Astrocyte (in vitro differentiated cells and primary cell): ENCODE results near the gene USO1. TPM values are rescaled to one million over a fixed set of nuclear protein-coding genes. Genes with fewer than 3 reads are reported as not detected.

Experiments
- DNase-seq: peaks from one replicate; pipeline ENCODE4 v3.0.0-alpha.2; 2010; ENCODE audit warnings: low read depth
- FAIRE-seq: peaks from 2 replicates; lab custom pipeline; 2011; peaks lifted over from hg19 to GRCh38; lab: Jason Lieb, UNC
- H2AFZ ChIP-seq: 2 replicates; pipeline ENCODE4 v1.6.0; 2012; ENCODE audit warnings: low read depth, low read length, inconsistent platforms
- H3K27ac ChIP-seq: 2 replicates; pipeline ENCODE4 v1.5.1; 2011; ENCODE audit warnings: low read depth, low read length, inconsistent platforms
- H3K27me3 ChIP-seq: 2 replicates; pipeline ENCODE4 v1.6.0; 2011; ENCODE audit warnings: low read length, inconsistent platforms; ENCODE audit not compliant: insufficient read depth
- H3K36me3 ChIP-seq: 2 replicates; pipeline ENCODE4 v1.5.1; 2011; ENCODE audit warnings: low read length, inconsistent platforms; ENCODE audit not compliant: insufficient read depth
- H3K4me1 ChIP-seq: 2 replicates; pipeline ENCODE4 v1.5.1; 2011; ENCODE audit warnings: low read length, inconsistent platforms; ENCODE audit not compliant: insufficient read depth
- H3K4me2 ChIP-seq: 2 replicates; pipeline ENCODE4 v1.6.0; 2012; ENCODE audit warnings: low read length, inconsistent platforms
- H3K4me3 ChIP-seq: 2 replicates; pipeline ENCODE4 v1.5.1; 2011; ENCODE audit warnings: low read depth, mild to moderate bottlenecking, low read length, inconsistent platforms; ENCODE audit not compliant: insufficient read depth
- H3K79me2 ChIP-seq: 2 replicates; pipeline ENCODE4 v1.6.0; 2012; ENCODE audit warnings: mild to moderate bottlenecking, low read length, inconsistent platforms; ENCODE audit not compliant: insufficient read depth
- H3K9ac ChIP-seq: 2 replicates; pipeline ENCODE4 v1.6.0; 2012; ENCODE audit warnings: mild to moderate bottlenecking, low read length, inconsistent platforms
- H3K9me3 ChIP-seq: 2 replicates; pipeline ENCODE4 v1.5.1; 2012; ENCODE audit warnings: low read depth, mild to moderate bottlenecking, low read length, inconsistent platforms; ENCODE audit not compliant: insufficient read depth
- H4K20me1 ChIP-seq: 2 replicates; pipeline ENCODE4 v1.6.0; 2012; ENCODE audit warnings: low read length, inconsistent platforms; ENCODE audit not compliant: insufficient read depth
- H3K27ac Mint-ChIP-seq: one replicate; pipeline ENCODE4 v1.8.0; 2021; ENCODE audit warnings: mild to moderate bottlenecking, mixed read lengths; ENCODE audit not compliant: unreplicated experiment
- H3K27me3 Mint-ChIP-seq: one replicate; pipeline ENCODE4 v1.8.0; 2021; ENCODE audit warnings: low read depth, mixed read lengths; ENCODE audit not compliant: unreplicated experiment
- H3K36me3 Mint-ChIP-seq: one replicate; pipeline ENCODE4 v1.8.0; 2021; ENCODE audit warnings: low read depth, mixed read lengths; ENCODE audit not compliant: unreplicated experiment
- H3K4me1 Mint-ChIP-seq: one replicate; pipeline ENCODE4 v1.8.0; 2021; ENCODE audit warnings: low read depth, mixed read lengths; ENCODE audit not compliant: unreplicated experiment
- H3K4me3 Mint-ChIP-seq: one replicate; pipeline ENCODE4 v1.8.0; 2021; ENCODE audit warnings: mild to moderate bottlenecking, moderate library complexity, mixed read lengths; ENCODE audit not compliant: unreplicated experiment
- H3K9me3 Mint-ChIP-seq: one replicate; pipeline ENCODE4 v1.8.0; 2021; ENCODE audit warnings: mild to moderate bottlenecking, mixed read lengths; ENCODE audit not compliant: unreplicated experiment
- EZH2 ChIP-seq: IDR thresholded peaks from 2 replicates; pipeline ENCODE4 v1.6.1; 2012; ENCODE audit warnings: mild to moderate bottlenecking, low read length, inconsistent platforms; ENCODE audit not compliant: insufficient read depth
- total RNA-seq: library from RNA; stranded (reverse); gene quantifications from 2 replicates; pipeline ENCODE4 v1.2.1, GENCODE V29; 2021
- TF ChIP-seq, protein P1 (sequence below): IDR thresholded peaks from 2 replicates; pipeline ENCODE4 v1.5.1; 2011; ENCODE audit warnings: low read depth, mild to moderate bottlenecking, inconsistent platforms, low read length, moderate library complexity; ENCODE audit not compliant: insufficient read depth

The USO1 gene
- total RNA-seq, 1 donor from 2014 or later: 104 TPM

- Histone ChIP-seq H3K4me2 (no peak overlapping the region), H3K9me3 (no peaks in the 10 kb centered on the region), H3K9ac (no peak overlapping the region), H3K79me2 (peaks cover 4% of the 10 kb centered on the region), H3K27ac (no peak overlapping the region), H3K36me3 (no peaks in the 10 kb centered on the region), H3K4me1 (no peaks in the 10 kb centered on the region), H2AFZ (no peak overlapping the region), H3K27me3 (no peaks in the 10 kb centered on the region), H4K20me1 (peaks cover 12% of the 10 kb centered on the region), H3K4me3 (no peak overlapping the region)
- Mint-ChIP-seq H3K9me3 (no peaks in the 10 kb centered on the region), H3K27me3 (no peaks in the 10 kb centered on the region), H3K27ac (no peak overlapping the region), H3K36me3 (peaks cover 21% of the 10 kb centered on the region), H3K4me1 (peaks cover 3% of the 10 kb centered on the region), H3K4me3 (no peak overlapping the region)
- no peak for FAIRE-seq
- no peak for DNase-seq
- TF ChIP-seq, protein P1, sequence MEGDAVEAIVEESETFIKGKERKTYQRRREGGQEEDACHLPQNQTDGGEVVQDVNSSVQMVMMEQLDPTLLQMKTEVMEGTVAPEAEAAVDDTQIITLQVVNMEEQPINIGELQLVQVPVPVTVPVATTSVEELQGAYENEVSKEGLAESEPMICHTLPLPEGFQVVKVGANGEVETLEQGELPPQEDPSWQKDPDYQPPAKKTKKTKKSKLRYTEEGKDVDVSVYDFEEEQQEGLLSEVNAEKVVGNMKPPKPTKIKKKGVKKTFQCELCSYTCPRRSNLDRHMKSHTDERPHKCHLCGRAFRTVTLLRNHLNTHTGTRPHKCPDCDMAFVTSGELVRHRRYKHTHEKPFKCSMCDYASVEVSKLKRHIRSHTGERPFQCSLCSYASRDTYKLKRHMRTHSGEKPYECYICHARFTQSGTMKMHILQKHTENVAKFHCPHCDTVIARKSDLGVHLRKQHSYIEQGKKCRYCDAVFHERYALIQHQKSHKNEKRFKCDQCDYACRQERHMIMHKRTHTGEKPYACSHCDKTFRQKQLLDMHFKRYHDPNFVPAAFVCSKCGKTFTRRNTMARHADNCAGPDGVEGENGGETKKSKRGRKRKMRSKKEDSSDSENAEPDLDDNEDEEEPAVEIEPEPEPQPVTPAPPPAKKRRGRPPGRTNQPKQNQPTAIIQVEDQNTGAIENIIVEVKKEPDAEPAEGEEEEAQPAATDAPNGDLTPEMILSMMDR: no peak
- TF ChIP-seq EZH2: no peak
These were observed 26.0 kb upstream of the USO1 start for GRCh38 chr4:75698162-75698962.

DNA sequence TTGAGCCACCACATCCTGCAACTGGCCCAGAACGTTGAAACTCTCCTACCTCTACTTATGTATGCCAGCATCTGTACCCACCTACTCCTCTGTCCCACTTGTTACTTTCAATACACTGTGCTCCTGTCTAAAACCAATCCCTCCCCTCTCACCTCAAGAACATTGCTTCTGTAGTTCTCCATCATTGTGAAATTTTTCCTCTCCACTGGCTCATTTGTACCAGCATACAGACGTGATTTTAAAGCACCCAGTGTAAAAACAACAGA lies 25.5 kb upstream of the USO1 start:
- TF ChIP-seq, protein P1: no peak
- TF ChIP-seq EZH2: no peak
- DNase-seq (no peak), FAIRE-seq (no peak)
- H3K4me1 Mint-ChIP-seq: peaks cover 3% of the 10 kb centered on the region
- no peaks in the 10 kb centered on the region for H3K27me3 Mint-ChIP-seq
- Histone ChIP-seq H2AFZ (no peak overlapping the region), H3K27me3 (no peaks in the 10 kb centered on the region), H3K4me2 (no peak overlapping the region), H3K27ac (no peak overlapping the region), H3K4me3 (no peak overlapping the region), H3K4me1 (no peaks in the 10 kb centered on the region), H3K79me2 (peaks cover 4% of the 10 kb centered on the region), H3K9ac (no peak overlapping the region), H3K9me3 (no peaks in the 10 kb centered on the region), H3K36me3 (no peaks in the 10 kb centered on the region), H4K20me1 (peaks cover 12% of the 10 kb centered on the region)
- peaks cover 21% of the 10 kb centered on the region for H3K36me3 Mint-ChIP-seq
- no peaks in the 10 kb centered on the region for H3K9me3 Mint-ChIP-seq
- no peak overlapping the region for H3K4me3 Mint-ChIP-seq
- H3K27ac Mint-ChIP-seq: no peak overlapping the region

GRCh38 chr4:75699299-75699698 lies 25.1 kb upstream of the USO1 start:
- Histone ChIP-seq H3K4me2 (no peak overlapping the region), H3K4me1 (no peaks in the 10 kb centered on the region), H3K36me3 (no peaks in the 10 kb centered on the region), H2AFZ (no peak overlapping the region), H3K9me3 (no peaks in the 10 kb centered on the region), H4K20me1 (peaks cover 12% of the 10 kb centered on the region), H3K79me2 (peaks cover 4% of the 10 kb centered on the region), H3K27ac (no peak overlapping the region), H3K9ac (no peak overlapping the region), H3K27me3 (no peaks in the 10 kb centered on the region), H3K4me3 (no peak overlapping the region)
- Mint-ChIP-seq H3K9me3 (no peaks in the 10 kb centered on the region), H3K4me3 (no peak overlapping the region), H3K36me3 (peaks cover 19% of the 10 kb centered on the region), H3K27me3 (no peaks in the 10 kb centered on the region), H3K4me1 (peaks cover 3% of the 10 kb centered on the region), H3K27ac (no peak overlapping the region)
- FAIRE-seq (no peak), DNase-seq (no peak)
- TF ChIP-seq, protein P1: no peak
- TF ChIP-seq EZH2: no peak
